HG03521 (cell line): ENCODE measurements around the gene AGXT2.
"Not testable (repeated sequence)": the region's sequence is repeated elsewhere in the genome, so short reads cannot be mapped to it uniquely, and the experiment has no call there.

Source experiments
- ATAC-seq: cut with Tn5 transposase; IDR thresholded peaks from one replicate; pipeline ENCODE4 v1.9.1; 2021; ENCODE audit warnings: mild to moderate bottlenecking, moderate library complexity; ENCODE audit not compliant: unreplicated experiment

AGXT2 gene

DNA sequence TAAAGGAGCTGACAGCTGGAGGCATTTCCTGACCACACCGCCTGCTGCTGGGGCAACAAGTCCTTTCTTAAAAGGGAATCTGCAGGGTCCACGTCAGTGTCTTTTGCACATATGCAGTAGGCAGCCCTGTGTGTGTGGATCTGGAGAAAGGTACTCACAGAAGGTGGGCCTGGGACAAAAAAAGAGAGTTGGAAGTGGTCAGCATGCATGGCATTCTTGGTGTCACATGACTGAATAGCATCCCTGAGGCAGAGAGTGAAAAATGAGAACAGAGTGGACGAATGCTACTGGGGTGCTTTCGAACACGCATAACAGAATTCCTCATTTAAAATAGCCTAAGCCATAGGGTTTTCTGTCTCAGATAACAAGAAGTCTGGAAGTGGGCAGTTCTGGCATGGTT is 71.4 kb downstream of the AGXT2 start:
- ATAC-seq = no peak

DNA sequence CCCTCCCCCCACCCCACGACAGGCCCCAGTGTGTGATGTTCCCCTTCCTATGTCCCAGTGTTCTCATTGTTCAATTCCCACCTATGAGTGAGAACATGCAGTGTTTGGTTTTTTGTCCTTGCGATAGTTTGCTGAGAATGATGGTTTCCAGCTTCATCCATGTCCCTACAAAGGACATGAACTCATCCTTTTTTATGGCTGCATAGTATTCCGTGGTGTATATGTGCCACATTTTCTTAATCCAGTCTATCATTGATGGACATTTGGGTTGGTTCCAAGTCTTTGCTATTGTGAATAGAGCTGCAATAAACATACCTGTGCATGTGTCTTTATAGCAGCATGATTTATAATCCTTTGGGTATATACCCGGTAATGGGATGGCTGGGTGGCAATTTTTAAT is 76.1 kb downstream of the AGXT2 start:
- not testable (repeated sequence) for ATAC-seq

GRCh38 chr5:34970552-34970951 is 77.2 kb downstream of the AGXT2 start:
- ATAC-seq = no peak

DNA sequence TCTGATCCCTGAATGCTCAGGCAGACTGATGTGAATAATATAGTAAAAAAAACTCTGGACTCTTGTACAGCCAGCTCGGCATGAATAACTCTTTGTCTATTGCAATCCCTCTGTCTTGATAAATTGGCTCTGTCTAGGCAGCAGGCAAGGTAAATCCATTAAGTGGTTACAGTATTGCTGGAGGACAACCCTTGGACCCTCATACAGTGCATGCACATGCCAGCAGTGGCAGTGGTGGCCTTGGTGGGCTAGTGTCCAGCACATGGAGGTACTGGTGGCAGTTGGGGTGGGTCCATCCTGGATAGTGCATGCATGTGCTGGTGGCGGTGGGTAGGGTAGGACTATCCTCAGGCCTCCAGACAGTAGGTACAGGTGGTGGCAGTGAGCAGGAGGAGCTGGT is 79.5 kb downstream of the AGXT2 start:
- ATAC-seq = no peak

DNA sequence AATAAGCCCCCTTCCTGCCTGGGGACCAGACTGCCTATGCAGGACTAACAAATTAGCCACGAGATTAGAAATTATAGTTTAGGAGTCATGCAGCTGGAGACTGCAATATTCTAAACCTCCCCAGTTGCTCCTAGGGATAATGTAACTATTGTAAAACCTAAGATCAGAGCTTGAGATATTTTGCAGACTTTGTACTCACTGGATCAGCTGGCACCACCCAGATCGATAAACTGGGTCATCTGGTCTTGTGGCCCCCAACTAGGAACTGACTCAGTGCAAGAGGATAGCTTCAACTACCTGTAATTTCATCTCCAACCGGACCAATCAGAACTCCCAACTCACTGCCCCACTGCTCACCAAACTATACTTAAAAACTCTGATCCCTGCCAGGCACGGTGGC is 80.2 kb downstream of the AGXT2 start:
- ATAC-seq = no peak

- peak; percentile 86 for ATAC-seq
Measured at GRCh38 chr5:34959323-34959722, 88.4 kb downstream of the AGXT2 start.

DNA sequence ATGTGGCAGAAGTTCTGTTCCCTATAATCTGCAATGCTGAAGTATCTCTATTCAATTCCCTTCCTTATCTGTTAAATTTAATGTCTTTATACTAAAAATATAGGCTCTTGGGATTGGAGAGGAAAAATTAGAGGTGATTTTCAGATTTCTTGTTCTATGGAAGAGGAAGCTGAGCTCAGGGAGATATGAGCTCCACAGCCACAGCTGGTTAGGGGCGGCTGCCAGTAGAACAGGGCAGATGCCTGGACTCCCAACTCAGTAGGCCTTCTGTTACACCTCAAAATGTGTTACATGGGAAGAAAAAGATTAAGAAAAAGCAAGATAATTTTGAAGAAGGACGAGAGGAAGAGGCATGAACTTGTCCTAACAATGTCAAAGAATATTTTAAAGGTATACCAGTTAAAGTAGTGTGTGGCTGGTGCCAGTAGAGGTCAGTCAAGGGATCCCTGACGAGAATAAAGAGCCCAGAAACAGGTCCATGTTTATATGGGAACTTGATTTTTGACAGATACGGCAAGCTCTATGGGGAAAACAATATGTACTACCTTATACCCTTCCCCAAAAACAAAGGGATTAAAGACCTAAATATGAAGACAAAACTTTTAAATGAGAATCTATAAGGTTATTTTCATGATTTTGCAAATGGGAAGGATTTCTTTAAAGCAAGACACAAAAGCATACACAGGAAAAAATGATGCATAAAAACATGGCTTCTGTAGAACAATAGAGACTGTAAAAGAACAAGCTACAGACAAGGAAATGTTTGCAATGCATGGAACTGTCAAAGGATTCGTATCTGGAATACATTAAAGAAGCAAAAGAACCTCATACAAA is 89.7 kb downstream of the AGXT2 start:
- ATAC-seq = no peak

DNA sequence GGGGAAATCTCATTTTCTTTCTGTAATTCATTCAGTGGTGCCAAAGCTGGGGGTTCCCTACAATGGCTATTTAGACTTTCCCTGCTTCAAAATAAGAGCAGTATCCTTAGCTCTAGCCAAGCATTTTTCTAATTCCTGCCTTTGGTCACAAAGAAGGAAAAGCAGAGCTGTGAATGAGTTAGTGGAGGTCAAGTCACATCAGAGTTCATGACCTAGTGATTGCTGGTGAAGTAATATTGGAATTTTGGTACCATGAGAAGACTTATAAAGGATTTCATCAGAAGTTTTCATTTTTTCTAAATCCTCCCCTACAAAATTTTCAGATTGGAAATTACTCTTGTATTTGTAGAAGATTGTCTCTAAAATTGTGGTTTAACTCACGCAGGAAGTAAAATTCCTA is 90.4 kb downstream of the AGXT2 start:
- ATAC-seq = no peak
